ENCODE results near the gene AGPAT3.

AGPAT3 gene

DNA sequence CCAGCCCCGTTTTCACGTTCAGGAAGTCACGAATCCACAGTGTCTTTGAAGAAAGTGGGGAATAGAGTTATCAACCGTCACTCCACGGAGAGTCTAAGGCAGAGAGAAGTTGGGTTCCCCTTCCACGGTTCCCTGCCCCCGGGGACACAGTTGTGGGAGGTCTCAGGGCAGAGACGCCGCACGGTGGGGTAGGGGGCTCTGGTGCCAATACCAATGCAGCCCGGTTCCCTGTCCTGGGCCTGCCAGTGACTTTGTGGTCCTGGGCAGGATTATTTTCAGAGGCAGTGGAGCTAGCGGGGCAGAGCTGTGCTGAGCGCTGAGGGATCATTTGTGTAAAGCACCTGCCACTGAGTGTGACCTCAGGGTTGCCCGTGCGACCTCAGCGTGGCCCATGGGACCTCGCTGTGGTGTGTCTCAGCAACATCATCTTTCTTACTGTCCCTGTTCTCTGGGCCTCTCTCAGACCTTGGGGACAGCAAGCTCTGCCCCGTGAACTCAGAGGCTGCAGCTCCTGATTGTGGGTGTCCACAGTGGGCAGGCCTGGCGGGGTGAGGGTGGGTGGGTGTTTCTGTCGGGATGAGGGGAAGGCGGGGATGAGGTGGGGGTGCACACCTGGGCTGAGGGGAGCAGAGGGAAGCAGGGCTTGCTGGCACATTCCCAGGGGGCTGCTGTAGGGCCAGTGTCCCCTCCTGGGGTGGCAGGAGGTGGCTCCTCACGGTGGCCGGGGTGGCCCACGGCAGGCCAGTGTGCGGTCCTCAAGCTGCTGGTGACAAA, 65.2 kb downstream of the AGPAT3 start:
- TF ChIP-seq POLR2A (IDR thresholded peaks at IDR 0.05; ENCODE audit: low read depth, low read length) (no peak), POLR2AphosphoS5 (IDR thresholded peaks at IDR 0.05; ENCODE audit: low read depth, low read length) (no peak), TAF1 (IDR thresholded peaks at IDR 0.05; ENCODE audit: borderline replicate concordance, low read depth, low read length) (no peak)
- FAIRE-seq: no peak
- DNase-seq (ENCODE audit: insufficient read length): no peak

DNA sequence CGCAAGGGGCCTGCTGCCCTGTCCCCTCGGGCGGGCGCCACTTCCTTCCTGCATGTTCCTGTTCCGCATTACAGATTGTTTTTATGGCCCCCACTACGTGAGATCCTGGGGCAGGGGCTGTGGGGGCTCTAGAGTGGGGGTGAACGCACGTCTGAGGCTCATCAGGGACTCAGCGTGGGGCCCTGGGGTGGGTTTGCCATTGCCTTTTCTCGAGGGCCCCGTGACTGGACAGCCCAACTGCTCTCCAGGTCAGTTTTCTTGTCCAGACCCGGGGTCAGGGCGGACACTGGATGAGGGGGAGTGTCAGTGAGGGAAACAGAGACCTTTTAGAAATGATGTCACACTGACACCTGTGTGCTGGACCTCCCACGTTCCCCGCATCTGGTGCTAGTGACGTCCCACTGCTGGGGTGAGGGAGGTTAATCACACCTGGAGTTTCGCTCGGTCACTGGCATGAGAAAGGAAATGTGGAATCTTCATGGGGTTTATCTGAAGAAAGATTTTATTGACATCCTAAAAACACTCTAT, 65.9 kb downstream of the AGPAT3 start:
- TF ChIP-seq TAF1 (IDR thresholded peaks at IDR 0.05; ENCODE audit: borderline replicate concordance, low read depth, low read length) (no peak), POLR2AphosphoS5 (IDR thresholded peaks at IDR 0.05; ENCODE audit: low read depth, low read length) (no peak), POLR2A (IDR thresholded peaks at IDR 0.05; ENCODE audit: low read depth, low read length) (no peak)
- DNase-seq (ENCODE audit: insufficient read length) (no peak), FAIRE-seq (no peak)

DNA sequence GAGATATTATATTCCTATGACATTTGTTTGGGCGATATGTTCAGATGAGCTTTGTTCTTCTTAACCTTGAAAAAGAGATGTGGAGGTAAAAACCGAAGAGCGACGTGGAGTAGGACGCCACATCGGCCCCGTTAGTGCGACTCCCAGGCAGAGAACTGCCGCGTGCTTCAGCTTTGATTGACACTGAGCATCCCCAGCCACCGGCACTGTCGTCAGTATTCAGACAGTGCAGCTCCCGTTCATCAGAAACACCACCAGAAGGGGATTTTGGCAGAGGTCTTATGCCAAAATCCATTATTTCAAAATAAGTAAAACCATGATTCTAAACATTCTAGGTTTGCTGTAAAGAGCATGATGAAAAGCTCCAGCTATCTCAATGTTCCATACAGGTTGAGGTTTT, 66.5 kb downstream of the AGPAT3 start:
- TF ChIP-seq POLR2AphosphoS5 (IDR thresholded peaks at IDR 0.05; ENCODE audit: low read depth, low read length) (no peak), TAF1 (IDR thresholded peaks at IDR 0.05; ENCODE audit: borderline replicate concordance, low read depth, low read length) (no peak), POLR2A (IDR thresholded peaks at IDR 0.05; ENCODE audit: low read depth, low read length) (no peak)
- DNase-seq (ENCODE audit: insufficient read length): no peak
- no peak for FAIRE-seq

DNA sequence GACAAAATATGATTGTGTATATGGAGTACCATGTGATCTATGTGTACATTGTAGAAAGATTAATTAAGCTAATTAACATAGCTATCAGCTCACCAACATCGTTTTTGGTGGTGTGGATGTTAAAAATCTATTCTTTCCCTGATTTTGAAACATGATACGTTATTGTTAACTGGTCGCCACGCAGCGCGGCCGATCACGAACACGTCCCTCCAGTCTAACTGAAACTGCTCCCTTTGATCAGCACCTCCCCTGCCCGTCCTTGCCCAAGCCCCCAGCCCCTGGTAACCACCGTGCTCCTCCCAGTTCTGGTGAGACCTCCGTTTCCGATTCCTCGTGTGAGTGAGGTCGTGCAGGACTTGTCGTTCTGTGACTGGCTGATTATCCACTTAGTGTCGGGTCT, 67.0 kb downstream of the AGPAT3 start:
- DNase-seq (ENCODE audit: insufficient read length) (no peak), FAIRE-seq (no peak)
- TF ChIP-seq POLR2A (IDR thresholded peaks at IDR 0.05; ENCODE audit: low read depth, low read length): no peak
- TF ChIP-seq TAF1 (IDR thresholded peaks at IDR 0.05; ENCODE audit: borderline replicate concordance, low read depth, low read length): no peak
- no peak for TF ChIP-seq POLR2AphosphoS5 (IDR thresholded peaks at IDR 0.05; ENCODE audit: low read depth, low read length)

DNA sequence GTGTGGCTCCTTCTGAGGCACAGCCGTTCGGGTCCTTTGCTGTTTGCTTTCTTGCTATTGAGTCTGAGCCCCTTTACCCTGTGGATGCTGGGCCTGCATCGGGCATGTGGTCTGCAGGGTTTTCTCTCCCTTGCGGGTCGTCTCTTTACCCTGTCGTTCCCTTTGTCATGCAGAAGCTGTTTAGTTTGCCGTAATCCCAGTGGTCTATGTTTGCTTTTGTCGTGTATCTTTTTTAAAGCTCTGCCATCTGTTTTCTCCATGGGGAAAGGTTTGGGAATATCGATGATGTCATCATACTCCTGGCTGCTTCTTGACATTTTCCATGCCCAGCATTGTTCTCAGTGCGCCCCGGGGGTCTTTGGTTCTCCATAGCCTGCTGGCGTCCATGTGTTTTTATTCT, 68.2 kb downstream of the AGPAT3 start:
- no peak for TF ChIP-seq POLR2AphosphoS5 (IDR thresholded peaks at IDR 0.05; ENCODE audit: low read depth, low read length)
- no peak for TF ChIP-seq TAF1 (IDR thresholded peaks at IDR 0.05; ENCODE audit: borderline replicate concordance, low read depth, low read length)
- TF ChIP-seq POLR2A (IDR thresholded peaks at IDR 0.05; ENCODE audit: low read depth, low read length): no peak
- no peak for DNase-seq (ENCODE audit: insufficient read length)
- no peak for FAIRE-seq

DNA sequence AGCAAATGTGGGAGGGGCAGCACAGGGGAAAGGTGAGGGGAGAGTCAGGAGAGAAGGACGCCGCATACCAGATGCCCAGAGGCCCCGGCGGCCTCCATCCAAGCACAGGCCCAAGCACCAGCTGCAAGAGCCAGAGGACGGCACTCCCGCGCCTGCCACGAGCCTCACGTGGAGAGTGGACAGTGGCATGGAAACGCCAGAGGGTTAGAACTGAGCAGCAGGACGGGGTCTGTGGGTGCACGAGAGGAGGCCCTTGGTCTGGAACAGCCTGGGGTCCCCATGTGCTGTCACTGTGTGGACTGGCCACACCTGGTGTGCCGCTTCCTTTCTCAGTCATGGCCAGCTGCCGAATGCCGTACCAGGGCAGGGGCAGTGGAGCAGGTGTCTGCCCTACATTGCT, 68.7 kb downstream of the AGPAT3 start:
- FAIRE-seq (no peak), DNase-seq (ENCODE audit: insufficient read length) (no peak)
- TF ChIP-seq TAF1 (IDR thresholded peaks at IDR 0.05; ENCODE audit: borderline replicate concordance, low read depth, low read length): no peak
- no peak for TF ChIP-seq POLR2A (IDR thresholded peaks at IDR 0.05; ENCODE audit: low read depth, low read length)
- no peak for TF ChIP-seq POLR2AphosphoS5 (IDR thresholded peaks at IDR 0.05; ENCODE audit: low read depth, low read length)

DNA sequence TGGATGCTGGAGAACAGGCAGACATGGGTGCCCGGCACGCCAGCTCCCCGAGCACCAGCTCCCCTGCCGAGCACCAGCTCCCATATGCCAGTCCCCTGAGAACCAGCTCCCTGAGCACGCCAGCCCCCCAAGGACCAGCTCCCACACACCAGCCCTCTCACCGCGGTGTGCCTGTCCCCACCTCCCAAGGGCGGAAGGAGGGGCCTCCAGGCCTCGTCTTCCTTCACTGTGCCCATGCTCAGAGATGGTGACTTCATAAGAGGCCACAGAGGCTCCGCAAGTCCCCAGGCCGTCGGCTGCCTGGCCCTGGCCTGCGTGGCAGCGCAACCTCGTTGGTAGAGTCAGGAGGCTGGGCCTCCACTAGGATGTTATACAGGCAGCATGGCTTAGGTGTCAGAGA, 69.1 kb downstream of the AGPAT3 start:
- no peak for TF ChIP-seq POLR2A (IDR thresholded peaks at IDR 0.05; ENCODE audit: low read depth, low read length)
- TF ChIP-seq POLR2AphosphoS5 (IDR thresholded peaks at IDR 0.05; ENCODE audit: low read depth, low read length): no peak
- no peak for TF ChIP-seq TAF1 (IDR thresholded peaks at IDR 0.05; ENCODE audit: borderline replicate concordance, low read depth, low read length)
- DNase-seq (ENCODE audit: insufficient read length) (no peak), FAIRE-seq (no peak)

DNA sequence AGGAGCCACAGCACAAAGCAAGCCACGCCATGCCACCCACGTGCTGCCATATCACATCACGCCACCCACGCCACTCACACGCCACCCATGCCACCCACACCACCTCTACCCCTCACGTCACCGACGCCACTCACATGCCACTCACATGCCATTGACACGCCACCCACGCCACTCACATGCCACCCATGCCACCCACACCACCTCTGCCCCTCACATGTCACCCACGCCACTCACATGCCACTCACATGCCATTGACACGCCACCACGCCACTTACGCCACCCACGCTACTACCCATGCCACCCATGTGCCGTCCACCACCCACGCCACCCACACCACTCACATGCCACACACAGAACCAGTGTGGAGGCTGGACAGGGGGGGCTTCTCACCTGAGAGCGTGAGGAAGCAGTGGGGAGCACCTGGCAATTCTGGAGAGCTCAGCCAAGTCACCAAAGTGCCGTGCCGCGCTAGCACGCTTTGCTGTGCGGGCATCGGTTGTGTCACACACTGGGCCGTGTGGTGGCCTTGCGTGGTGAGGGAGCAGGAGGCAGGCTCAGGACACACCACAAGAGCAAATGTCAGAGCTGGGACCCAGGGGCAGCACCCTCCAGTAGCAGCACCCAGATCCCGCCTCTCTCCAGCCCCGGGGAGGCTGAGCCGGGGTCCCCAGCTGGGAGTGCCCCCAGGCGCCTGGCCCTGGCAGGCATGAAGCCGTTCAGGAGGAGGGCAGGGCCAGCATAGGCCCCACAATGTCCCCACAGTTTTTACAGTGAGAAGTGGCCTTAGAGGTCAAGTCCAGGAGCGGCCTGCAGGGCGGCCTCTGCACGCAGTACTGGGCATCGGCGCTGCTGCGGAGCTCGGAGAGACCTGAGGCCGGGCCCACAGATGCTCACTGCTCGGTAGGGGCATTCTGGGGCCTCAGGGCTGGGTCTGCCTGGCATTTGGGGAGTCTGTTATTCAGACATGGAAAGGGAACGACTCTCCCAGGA, 70.0 kb downstream of the AGPAT3 start:
- FAIRE-seq: no peak
- DNase-seq (ENCODE audit: insufficient read length): no peak
- TF ChIP-seq TAF1 (IDR thresholded peaks at IDR 0.05; ENCODE audit: borderline replicate concordance, low read depth, low read length) (no peak), POLR2AphosphoS5 (IDR thresholded peaks at IDR 0.05; ENCODE audit: low read depth, low read length) (no peak), POLR2A (IDR thresholded peaks at IDR 0.05; ENCODE audit: low read depth, low read length) (no peak)

DNA sequence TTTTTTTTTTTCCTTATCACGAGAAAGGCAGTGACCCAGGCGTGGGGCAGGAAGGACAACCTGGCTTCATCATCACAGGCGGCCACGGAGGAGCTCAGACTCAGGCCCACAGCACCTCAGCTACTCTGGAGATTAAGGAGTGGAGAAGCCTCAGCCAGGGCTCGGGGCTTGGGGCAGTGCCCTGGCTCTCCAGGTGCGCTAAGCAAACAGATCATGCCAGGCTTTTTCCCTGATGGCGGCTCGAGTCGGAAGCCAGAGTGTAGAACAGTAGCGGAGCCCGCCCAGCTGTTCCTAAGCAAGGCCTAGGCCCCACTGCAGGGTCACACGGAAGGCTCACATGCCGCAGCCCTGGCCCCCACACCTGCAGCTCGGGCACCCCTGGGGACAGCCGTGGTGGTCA, 70.7 kb downstream of the AGPAT3 start:
- FAIRE-seq (no peak), DNase-seq (ENCODE audit: insufficient read length) (no peak)
- TF ChIP-seq TAF1 (IDR thresholded peaks at IDR 0.05; ENCODE audit: borderline replicate concordance, low read depth, low read length) (no peak), POLR2AphosphoS5 (IDR thresholded peaks at IDR 0.05; ENCODE audit: low read depth, low read length) (no peak), POLR2A (IDR thresholded peaks at IDR 0.05; ENCODE audit: low read depth, low read length) (no peak)

DNA sequence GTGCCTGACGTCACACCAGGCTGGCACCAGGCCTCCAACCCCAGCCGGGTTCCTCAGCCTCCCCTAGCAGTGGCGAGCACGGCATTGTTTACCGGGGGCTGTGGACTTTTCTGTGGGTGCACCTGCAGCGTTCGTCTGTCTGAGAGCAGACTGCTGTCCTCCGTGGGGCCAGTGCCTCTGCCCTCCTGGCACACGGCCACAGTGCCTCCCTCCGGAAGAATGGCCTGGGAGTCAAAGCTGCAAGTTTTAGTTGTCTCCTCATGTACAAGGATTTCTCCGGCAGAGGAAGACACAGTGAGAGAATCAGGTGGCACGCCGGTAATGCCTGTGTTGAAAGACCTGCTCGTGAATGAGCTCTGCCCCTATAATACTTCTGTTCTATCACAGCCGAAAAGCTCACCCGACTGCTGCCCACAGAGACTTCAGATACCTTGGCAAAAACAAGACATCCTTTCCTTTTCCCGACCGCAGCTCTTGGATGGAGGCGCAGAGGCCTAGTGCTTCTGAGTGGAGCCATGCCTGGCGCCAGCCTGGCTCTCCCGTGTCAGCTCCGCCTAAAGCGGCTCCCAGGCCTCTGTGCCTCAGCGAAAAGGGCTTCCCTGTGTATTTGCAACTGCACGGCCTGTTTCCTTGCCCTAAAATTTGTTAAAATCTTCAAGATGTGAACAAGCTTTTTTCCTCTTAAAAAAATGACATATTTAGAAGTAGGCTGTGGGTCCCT, 71.4 kb downstream of the AGPAT3 start:
- FAIRE-seq: no peak
- DNase-seq (ENCODE audit: insufficient read length): no peak
- TF ChIP-seq TAF1 (IDR thresholded peaks at IDR 0.05; ENCODE audit: borderline replicate concordance, low read depth, low read length) (no peak), POLR2A (IDR thresholded peaks at IDR 0.05; ENCODE audit: low read depth, low read length) (no peak), POLR2AphosphoS5 (IDR thresholded peaks at IDR 0.05; ENCODE audit: low read depth, low read length) (no peak)

All from GM12892 (cell line).